ENCODE measurements around the gene PEX12. TPM values are rescaled to one million over a fixed set of nuclear protein-coding genes. Genes with fewer than 3 reads are reported as not detected.

Gene PEX12
- total RNA-seq, 4 donors from 2014 or later: 2.5 to 7.9 (median 4.5) TPM

DNA sequence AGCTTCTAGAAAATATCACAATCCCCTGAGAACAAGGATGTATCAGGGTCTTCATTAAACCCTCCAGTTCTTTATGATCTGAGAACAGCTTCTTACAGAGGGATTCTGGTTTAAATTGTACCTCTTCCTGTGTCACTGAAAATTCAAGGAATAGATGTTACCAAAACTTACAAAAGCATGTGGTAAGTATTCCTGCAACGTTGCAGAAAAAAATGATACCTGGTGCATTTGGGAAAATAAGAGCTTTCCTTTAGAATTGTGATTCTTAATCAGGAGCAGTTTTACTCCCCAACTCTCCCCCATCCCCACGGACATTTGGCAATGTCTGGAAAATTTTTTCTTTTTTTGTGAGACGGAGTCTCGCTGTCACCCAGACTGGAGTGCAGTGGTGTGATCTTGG is 25.1 kb downstream of the PEX12 start:
- TF ChIP-seq POLR2A (IDR thresholded peaks at IDR 0.05): no peak
- TF ChIP-seq, protein P1, sequence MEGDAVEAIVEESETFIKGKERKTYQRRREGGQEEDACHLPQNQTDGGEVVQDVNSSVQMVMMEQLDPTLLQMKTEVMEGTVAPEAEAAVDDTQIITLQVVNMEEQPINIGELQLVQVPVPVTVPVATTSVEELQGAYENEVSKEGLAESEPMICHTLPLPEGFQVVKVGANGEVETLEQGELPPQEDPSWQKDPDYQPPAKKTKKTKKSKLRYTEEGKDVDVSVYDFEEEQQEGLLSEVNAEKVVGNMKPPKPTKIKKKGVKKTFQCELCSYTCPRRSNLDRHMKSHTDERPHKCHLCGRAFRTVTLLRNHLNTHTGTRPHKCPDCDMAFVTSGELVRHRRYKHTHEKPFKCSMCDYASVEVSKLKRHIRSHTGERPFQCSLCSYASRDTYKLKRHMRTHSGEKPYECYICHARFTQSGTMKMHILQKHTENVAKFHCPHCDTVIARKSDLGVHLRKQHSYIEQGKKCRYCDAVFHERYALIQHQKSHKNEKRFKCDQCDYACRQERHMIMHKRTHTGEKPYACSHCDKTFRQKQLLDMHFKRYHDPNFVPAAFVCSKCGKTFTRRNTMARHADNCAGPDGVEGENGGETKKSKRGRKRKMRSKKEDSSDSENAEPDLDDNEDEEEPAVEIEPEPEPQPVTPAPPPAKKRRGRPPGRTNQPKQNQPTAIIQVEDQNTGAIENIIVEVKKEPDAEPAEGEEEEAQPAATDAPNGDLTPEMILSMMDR (IDR thresholded peaks at IDR 0.05): no peak
- Histone ChIP-seq H3K4me1 (no peaks in the 10 kb centered on the region), H3K27me3 (no peaks in the 10 kb centered on the region), H3K4me3 (no peak overlapping the region), H3K9me3 (no peaks in the 10 kb centered on the region), H3K36me3 (no peaks in the 10 kb centered on the region), H3K27ac (no peak overlapping the region)
- DNase-seq: no peak

DNA sequence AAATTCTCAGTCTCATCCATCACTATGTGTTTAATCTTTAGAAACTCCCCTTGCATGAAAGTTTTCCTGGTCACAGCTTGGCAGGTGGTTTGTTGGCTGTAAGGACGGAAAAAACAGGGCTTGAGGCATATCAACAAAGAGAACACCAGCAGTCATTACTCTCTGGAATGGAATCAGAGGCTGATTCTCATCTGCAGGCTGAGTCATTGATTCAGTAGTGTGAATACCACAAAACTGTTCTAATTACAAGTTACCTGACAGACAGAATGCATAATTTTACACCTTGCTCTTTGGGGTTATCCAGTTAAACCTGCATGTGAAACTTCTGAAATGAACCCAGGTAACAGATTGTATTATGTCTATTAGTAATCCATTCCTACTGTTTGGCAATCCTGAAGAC is 29.4 kb downstream of the PEX12 start:
- Histone ChIP-seq H3K27me3 (no peaks in the 10 kb centered on the region), H3K4me3 (no peak overlapping the region), H3K9me3 (no peaks in the 10 kb centered on the region), H3K36me3 (no peaks in the 10 kb centered on the region), H3K4me1 (no peaks in the 10 kb centered on the region), H3K27ac (no peak overlapping the region)
- TF ChIP-seq, protein P1 (IDR thresholded peaks at IDR 0.05): no peak
- TF ChIP-seq POLR2A (IDR thresholded peaks at IDR 0.05): no peak
- DNase-seq: no peak

DNA sequence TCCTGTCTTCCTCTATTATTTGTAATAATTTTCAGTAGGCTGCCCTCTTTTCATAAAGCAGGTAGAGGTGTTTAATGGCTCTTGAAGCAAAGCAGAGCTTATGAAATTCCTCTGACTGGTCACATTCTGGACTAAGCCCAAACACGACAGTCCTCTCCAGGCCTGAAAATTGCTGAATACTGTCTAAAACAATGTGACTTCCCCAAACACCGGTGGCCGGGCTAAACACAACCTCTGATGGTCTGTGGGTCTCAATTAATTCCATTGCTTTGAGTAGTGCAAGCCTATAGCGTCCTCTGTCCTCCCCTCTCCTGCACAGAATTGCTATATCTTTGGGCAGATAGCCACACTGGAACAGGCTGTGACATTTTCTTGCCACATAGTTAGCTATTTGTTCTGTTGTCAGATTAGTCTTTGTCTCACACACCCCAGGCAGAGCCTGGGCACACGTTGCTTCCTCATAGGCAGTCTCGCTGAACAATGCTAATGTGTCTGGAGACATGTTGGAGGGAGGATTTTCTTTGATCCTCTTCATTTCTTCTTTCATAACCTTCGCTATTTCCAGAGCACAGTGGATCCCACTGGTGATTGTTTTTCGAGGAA is 30.1 kb downstream of the PEX12 start:
- no peaks in the 10 kb centered on the region for H3K4me1 ChIP-seq
- H3K27me3 ChIP-seq: no peaks in the 10 kb centered on the region
- no peak overlapping the region for H3K27ac ChIP-seq

DNA sequence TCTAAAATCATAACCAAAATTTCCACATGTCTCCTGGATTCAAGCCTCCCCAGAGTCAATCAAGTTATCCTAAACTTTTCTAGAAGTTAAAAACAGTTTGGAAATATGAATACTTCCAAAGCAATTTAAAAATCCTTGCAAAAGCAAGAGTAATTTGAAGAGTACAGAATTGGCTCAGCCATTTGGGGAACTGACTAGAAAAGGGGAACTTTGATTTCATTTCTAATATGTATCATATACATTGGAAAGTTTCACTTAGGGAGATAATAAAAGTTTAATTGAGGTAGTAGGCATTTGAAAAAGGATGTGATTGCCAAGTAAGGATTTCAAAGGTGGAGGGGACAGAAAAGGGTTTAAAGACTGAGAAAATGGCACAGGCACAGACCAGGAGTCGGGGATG is 31.9 kb downstream of the PEX12 start:
- no peak overlapping the region for H3K4me3 ChIP-seq
- no peaks in the 10 kb centered on the region for H3K36me3 ChIP-seq
- DNase-seq: no peak
- H3K9me3 ChIP-seq: no peaks in the 10 kb centered on the region
- peaks cover 0 to 3% (median 0%) of the 10 kb centered on the region in 4 donors for H3K4me1 ChIP-seq
- H3K27ac ChIP-seq: no peak overlapping the region
- H3K27me3 ChIP-seq: no peaks in the 10 kb centered on the region
- TF ChIP-seq, protein P1 (IDR thresholded peaks at IDR 0.05): no peak
- no peak for TF ChIP-seq POLR2A (IDR thresholded peaks at IDR 0.05)

More for the DNA sequence above, 30.1 kb downstream of the PEX12 start:
- H3K9me3 ChIP-seq: no peaks in the 10 kb centered on the region
- DNase-seq: no peak
- H3K36me3 ChIP-seq: no peaks in the 10 kb centered on the region
- no peak overlapping the region for H3K4me3 ChIP-seq
- TF ChIP-seq, protein P1 (IDR thresholded peaks at IDR 0.05): no peak
- no peak for TF ChIP-seq POLR2A (IDR thresholded peaks at IDR 0.05)

DNA sequence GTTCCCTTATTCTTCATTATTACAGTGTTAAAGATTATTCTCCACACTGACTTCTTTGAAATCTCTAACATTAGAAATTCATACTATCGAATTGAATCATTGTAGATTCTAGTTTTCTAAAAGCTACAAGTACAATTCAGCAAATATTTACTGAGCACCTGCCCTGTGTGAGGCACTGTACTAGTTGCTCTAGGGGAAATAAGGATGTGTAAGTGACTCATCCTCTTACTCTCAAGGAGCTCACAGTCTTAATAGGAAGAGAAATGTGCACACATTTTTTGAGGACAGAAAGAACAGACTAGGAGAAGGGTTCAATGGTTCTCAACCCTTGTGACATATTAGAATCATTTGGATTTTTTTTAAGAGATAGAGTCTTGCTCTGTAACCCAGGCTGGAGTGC is 33.2 kb downstream of the PEX12 start:
- TF ChIP-seq, protein P1 (IDR thresholded peaks at IDR 0.05): no peak
- TF ChIP-seq POLR2A (IDR thresholded peaks at IDR 0.05): no peak
- H3K4me1 ChIP-seq: peaks cover 0 to 5% (median under 1%) of the 10 kb centered on the region in 4 donors
- no peaks in the 10 kb centered on the region for H3K27me3 ChIP-seq
- H3K36me3 ChIP-seq: no peaks in the 10 kb centered on the region
- no peak overlapping the region for H3K27ac ChIP-seq
- H3K9me3 ChIP-seq: no peaks in the 10 kb centered on the region
- DNase-seq: no peak
- H3K4me3 ChIP-seq: no peak overlapping the region

DNA sequence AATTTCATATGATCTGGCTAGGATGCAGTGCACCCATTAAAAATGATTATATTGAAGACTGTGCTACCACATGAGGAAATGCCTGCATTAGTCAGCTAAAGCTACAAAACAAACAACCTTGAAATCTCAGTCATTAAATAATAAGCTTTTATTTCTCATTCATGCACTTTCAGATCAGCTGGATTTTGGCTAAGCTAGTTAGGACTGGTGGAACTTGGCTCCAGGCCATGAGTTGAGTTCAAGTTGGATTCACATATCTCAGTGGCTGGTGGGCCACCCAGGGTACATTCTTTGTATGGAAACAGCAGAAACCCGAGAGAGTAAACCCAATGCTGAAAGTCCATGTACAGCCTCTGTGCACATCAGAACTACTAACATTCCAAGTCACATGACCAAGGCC is 34.5 kb downstream of the PEX12 start:
- Histone ChIP-seq H3K36me3 (no peaks in the 10 kb centered on the region), H3K27ac (no peak overlapping the region), H3K9me3 (no peaks in the 10 kb centered on the region), H3K4me3 (no peak overlapping the region), H3K27me3 (no peaks in the 10 kb centered on the region), H3K4me1 (peaks cover 0 to 7% (median 3%) of the 10 kb centered on the region in 4 donors)
- TF ChIP-seq POLR2A (IDR thresholded peaks at IDR 0.05): no peak
- TF ChIP-seq, protein P1 (IDR thresholded peaks at IDR 0.05): no peak
- no peak for DNase-seq

Data from Peyer's patch (tissue), 4 donors.